Stomach smooth muscle (tissue), 2 donors: ENCODE measurements around the gene TLL1.

Source experiments
- H3K27ac ChIP-seq: one replicate; pipeline ENCODE4 v1.7.0; 2013; ENCODE audit warnings: mild to moderate bottlenecking, low read length, inconsistent platforms
- H3K27me3 ChIP-seq, 2 donors: one replicate each; pipeline ENCODE4 v1.7.0; 2013; ENCODE audit warnings: low read length in 2 of 2; ENCODE audit not compliant: insufficient read depth in 2 of 2, control insufficient read depth in 1 of 2
- H3K36me3 ChIP-seq, 2 donors: one replicate each; pipeline ENCODE4 v1.7.0; 2013; ENCODE audit warnings: low read length in 2 of 2; ENCODE audit not compliant: control insufficient read depth in 2 of 2, insufficient read depth in 2 of 2
- H3K4me1 ChIP-seq: one replicate; pipeline ENCODE4 v1.7.0; 2013; ENCODE audit warnings: low read length; ENCODE audit not compliant: control insufficient read depth, insufficient read depth
- H3K4me3 ChIP-seq, 2 donors: one replicate each; pipeline ENCODE4 v1.7.0; 2013; ENCODE audit warnings: low read length in 2 of 2
- H3K9ac ChIP-seq, 2 donors: one replicate each; pipeline ENCODE4 v1.7.0; 2013; ENCODE audit warnings: low read length in 2 of 2, mild to moderate bottlenecking in 1 of 2
- H3K9me3 ChIP-seq, 2 donors: one replicate each; pipeline ENCODE4 v1.7.0; 2013; ENCODE audit warnings: low read length in 2 of 2; ENCODE audit not compliant: control insufficient read depth in 2 of 2
- donor health status: healthy.
- donor health status: Pancreatic carcinoma.

The TLL1 gene

GRCh38 chr4:165970703-165971420 is 97.8 kb downstream of the TLL1 start:
- Histone ChIP-seq H3K9ac (no peak overlapping the region), H3K27me3 (no peaks in the 10 kb centered on the region), H3K4me1 (no peaks in the 10 kb centered on the region), H3K4me3 (no peak overlapping the region), H3K9me3 (peaks cover 0 to 2% of the 10 kb centered on the region in 2 donors), H3K27ac (no peak overlapping the region), H3K36me3 (no peaks in the 10 kb centered on the region)

- H3K9me3 ChIP-seq = peaks cover 0 to 2% of the 10 kb centered on the region in 2 donors
- no peaks in the 10 kb centered on the region for H3K4me1 ChIP-seq
- H3K27ac ChIP-seq = no peak overlapping the region
- H3K9ac ChIP-seq = no peak overlapping the region
- no peaks in the 10 kb centered on the region for H3K27me3 ChIP-seq
- no peaks in the 10 kb centered on the region for H3K36me3 ChIP-seq
- no peak overlapping the region for H3K4me3 ChIP-seq
Measured at GRCh38 chr4:165971446-165971845, 98.4 kb downstream of the TLL1 start.

- Histone ChIP-seq H3K27me3 (no peaks in the 10 kb centered on the region), H3K4me3 (no peak overlapping the region), H3K4me1 (no peaks in the 10 kb centered on the region), H3K36me3 (no peaks in the 10 kb centered on the region), H3K9ac (no peak overlapping the region), H3K9me3 (no peaks in the 10 kb centered on the region), H3K27ac (no peak overlapping the region)
Measured at GRCh38 chr4:165971933-165972332, 98.9 kb downstream of the TLL1 start.

GRCh38 chr4:165972747-165973146 is 99.7 kb downstream of the TLL1 start:
- Histone ChIP-seq H3K9ac (no peak overlapping the region), H3K27me3 (no peaks in the 10 kb centered on the region), H3K4me1 (no peaks in the 10 kb centered on the region), H3K4me3 (no peak overlapping the region), H3K27ac (no peak overlapping the region), H3K36me3 (no peaks in the 10 kb centered on the region), H3K9me3 (no peaks in the 10 kb centered on the region)

- H3K9me3 ChIP-seq = no peaks in the 10 kb centered on the region
- H3K36me3 ChIP-seq = no peaks in the 10 kb centered on the region
- no peaks in the 10 kb centered on the region for H3K27me3 ChIP-seq
- no peak overlapping the region for H3K27ac ChIP-seq
- H3K4me3 ChIP-seq = no peak overlapping the region
- no peaks in the 10 kb centered on the region for H3K4me1 ChIP-seq
- H3K9ac ChIP-seq = no peak overlapping the region
Measured at GRCh38 chr4:165982934-165983333, 109.9 kb downstream of the TLL1 start.

- Histone ChIP-seq H3K27me3 (no peaks in the 10 kb centered on the region), H3K4me1 (no peaks in the 10 kb centered on the region), H3K9me3 (no peaks in the 10 kb centered on the region), H3K27ac (no peak overlapping the region), H3K36me3 (no peaks in the 10 kb centered on the region), H3K9ac (no peak overlapping the region), H3K4me3 (no peak overlapping the region)
Measured at GRCh38 chr4:165986956-165987698, 114.1 kb downstream of the TLL1 start.

- Histone ChIP-seq H3K4me3 (no peak overlapping the region), H3K36me3 (no peaks in the 10 kb centered on the region), H3K27ac (no peak overlapping the region), H3K4me1 (no peaks in the 10 kb centered on the region), H3K9me3 (no peaks in the 10 kb centered on the region), H3K9ac (no peak overlapping the region), H3K27me3 (no peaks in the 10 kb centered on the region)
Measured at GRCh38 chr4:165991325-165992180, 118.5 kb downstream of the TLL1 start.

- H3K27me3 ChIP-seq = no peaks in the 10 kb centered on the region
- no peaks in the 10 kb centered on the region for H3K36me3 ChIP-seq
- H3K4me1 ChIP-seq = no peaks in the 10 kb centered on the region
- no peak overlapping the region for H3K4me3 ChIP-seq
- no peak overlapping the region for H3K27ac ChIP-seq
- H3K9ac ChIP-seq = no peak overlapping the region
- no peaks in the 10 kb centered on the region for H3K9me3 ChIP-seq
Measured at GRCh38 chr4:165992283-165992682, 119.2 kb downstream of the TLL1 start.

- Histone ChIP-seq H3K4me1 (no peaks in the 10 kb centered on the region), H3K9ac (no peak overlapping the region), H3K36me3 (no peaks in the 10 kb centered on the region), H3K27ac (no peak overlapping the region), H3K27me3 (no peaks in the 10 kb centered on the region), H3K9me3 (no peaks in the 10 kb centered on the region), H3K4me3 (no peak overlapping the region)
Measured at GRCh38 chr4:165994701-165995100, 121.7 kb downstream of the TLL1 start.

GRCh38 chr4:166003811-166004210 is 130.8 kb downstream of the TLL1 start:
- Histone ChIP-seq H3K36me3 (no peaks in the 10 kb centered on the region), H3K27ac (no peak overlapping the region), H3K4me3 (no peak overlapping the region), H3K9me3 (no peaks in the 10 kb centered on the region), H3K9ac (no peak overlapping the region), H3K27me3 (no peaks in the 10 kb centered on the region), H3K4me1 (no peaks in the 10 kb centered on the region)
